Smooth muscle cell (in vitro differentiated cells): ENCODE results near the gene ABCD1. TPM values are rescaled to one million over a fixed set of nuclear protein-coding genes. Genes with fewer than 3 reads are reported as not detected.
"Not testable (repeated sequence)": the region's sequence is repeated elsewhere in the genome, so short reads cannot be mapped to it uniquely, and the experiment has no call there.

Experiments used
- DNase-seq: peaks from one replicate; lab custom pipeline; 2025; ENCODE audit not compliant: unreplicated experiment; lab: John Stamatoyannopoulos, UW
- H2AFZ ChIP-seq: fragments of 200-600 bp; sonication (generic); 2 replicates; pipeline ENCODE4 v1.6.0; 2016; ENCODE audit warnings: antibody characterized with exemption, low read depth, mild to moderate bottlenecking
- H3F3A ChIP-seq: fragments of 200-600 bp; sonication (generic); 2 replicates; pipeline ENCODE4 v1.6.0; 2017; ENCODE audit warnings: antibody characterized with exemption, low read depth
- H3K27ac ChIP-seq: fragments of 200-600 bp; sonication (generic); 2 replicates; pipeline ENCODE4 v1.5.1; 2016; ENCODE audit warnings: low read depth, mild to moderate bottlenecking
- H3K27me3 ChIP-seq: fragments of 200-600 bp; sonication (generic); 2 replicates; pipeline ENCODE4 v1.6.1; 2016; ENCODE audit warnings: low read depth, mild to moderate bottlenecking
- H3K36me3 ChIP-seq: fragments of 200-600 bp; sonication (generic); 2 replicates; pipeline ENCODE4 v1.5.1; 2016; ENCODE audit warnings: low read depth
- H3K4me1 ChIP-seq: fragments of 200-600 bp; sonication (generic); 2 replicates; pipeline ENCODE4 v1.5.1; 2016; ENCODE audit warnings: low read depth
- H3K4me2 ChIP-seq: fragments of 200-600 bp; sonication (generic); 2 replicates; pipeline ENCODE4 v1.6.0; 2016; ENCODE audit warnings: mild to moderate bottlenecking
- H3K4me3 ChIP-seq: fragments of 200-600 bp; sonication (generic); 2 replicates; pipeline ENCODE4 v1.5.1; 2016; ENCODE audit warnings: mild to moderate bottlenecking
- H3K79me2 ChIP-seq: fragments of 200-600 bp; sonication (generic); 2 replicates; pipeline ENCODE4 v1.6.0; 2016; ENCODE audit warnings: low read depth, mild to moderate bottlenecking
- H3K9ac ChIP-seq: fragments of 200-600 bp; sonication (generic); 2 replicates; pipeline ENCODE4 v1.6.0; 2016; ENCODE audit warnings: low read depth
- H3K9me3 ChIP-seq: fragments of 200-600 bp; sonication (generic); replicated peaks from 2 replicates; pipeline ENCODE4 v1.5.1; 2016; ENCODE audit warnings: low read depth
- H4K20me1 ChIP-seq: fragments of 200-600 bp; sonication (generic); 2 replicates; pipeline ENCODE4 v1.6.0; 2016; ENCODE audit warnings: low read depth
- WGBS: methylation state at CpG from one replicate; pipeline ENCODE4 v1.1.7; 2016; ENCODE audit warnings: low lambda C conversion rate; 5-methylcytosine and 5-hydroxymethylcytosine counted together
- polyA plus RNA-seq: library from polyadenylated mRNA; unstranded; fragments of >200 nt; fragmentation: Nextera tagmentation; extraction: Ambion mirVana; gene quantifications from 2 replicates; pipeline ENCODE4 v1.2.1, GENCODE V29; 2016
- total RNA-seq: library from RNA; depleted of rRNA; stranded (reverse); fragments of >200 nt; gene quantifications from 2 replicates; pipeline ENCODE4 v1.2.3, GENCODE V29; 2014
- TF ChIP-seq, protein P1 (sequence below): fragments of 200-600 bp; sonication (generic); IDR thresholded peaks from 2 replicates; pipeline ENCODE4 v1.5.1; 2017; ENCODE audit warnings: borderline replicate concordance, mild to moderate bottlenecking, antibody characterized with exemption; ENCODE audit not compliant: insufficient read depth, poor library complexity, severe bottlenecking

The ABCD1 gene
- total and polyA plus RNA-seq, 2 experiments from 2014 or later: 6.2 to 10.9 TPM

DNA sequence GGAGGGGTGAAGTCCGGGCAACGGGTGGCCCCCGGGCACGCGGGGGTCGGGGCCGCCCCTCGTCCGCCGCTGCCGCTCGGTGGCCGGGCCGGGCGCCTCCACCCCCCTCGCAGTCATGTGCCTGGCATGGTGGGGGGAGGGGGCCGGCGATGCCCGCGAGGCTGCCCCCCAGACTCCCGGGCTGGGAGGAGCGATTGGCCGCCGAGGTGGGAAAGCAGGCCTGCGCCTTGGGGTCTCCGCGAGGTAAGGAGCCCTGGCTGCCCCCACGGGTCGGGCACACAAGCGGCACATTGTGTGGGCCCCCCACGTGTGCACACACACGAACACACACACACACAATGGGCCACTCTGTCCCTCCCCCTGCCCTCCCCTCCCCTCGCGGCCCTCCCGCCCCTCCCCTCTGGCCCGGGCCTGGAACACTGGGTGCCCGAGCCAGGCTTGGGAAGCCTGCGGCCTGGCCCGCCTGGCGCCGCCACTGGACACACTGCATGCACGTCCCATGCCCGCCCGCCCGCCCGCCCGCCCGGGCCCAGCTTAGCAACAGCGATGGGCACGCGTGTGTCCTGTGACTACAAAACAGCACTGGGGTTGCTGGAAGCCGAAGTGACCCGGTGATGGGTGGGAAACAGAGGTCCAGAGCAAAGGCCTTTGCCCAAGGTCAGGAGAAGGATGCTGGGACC lies 35.6 kb upstream of the ABCD1 start:
- 71% methylated on average over 22 of the region's 53 CpGs for WGBS
- TF ChIP-seq, protein P1, sequence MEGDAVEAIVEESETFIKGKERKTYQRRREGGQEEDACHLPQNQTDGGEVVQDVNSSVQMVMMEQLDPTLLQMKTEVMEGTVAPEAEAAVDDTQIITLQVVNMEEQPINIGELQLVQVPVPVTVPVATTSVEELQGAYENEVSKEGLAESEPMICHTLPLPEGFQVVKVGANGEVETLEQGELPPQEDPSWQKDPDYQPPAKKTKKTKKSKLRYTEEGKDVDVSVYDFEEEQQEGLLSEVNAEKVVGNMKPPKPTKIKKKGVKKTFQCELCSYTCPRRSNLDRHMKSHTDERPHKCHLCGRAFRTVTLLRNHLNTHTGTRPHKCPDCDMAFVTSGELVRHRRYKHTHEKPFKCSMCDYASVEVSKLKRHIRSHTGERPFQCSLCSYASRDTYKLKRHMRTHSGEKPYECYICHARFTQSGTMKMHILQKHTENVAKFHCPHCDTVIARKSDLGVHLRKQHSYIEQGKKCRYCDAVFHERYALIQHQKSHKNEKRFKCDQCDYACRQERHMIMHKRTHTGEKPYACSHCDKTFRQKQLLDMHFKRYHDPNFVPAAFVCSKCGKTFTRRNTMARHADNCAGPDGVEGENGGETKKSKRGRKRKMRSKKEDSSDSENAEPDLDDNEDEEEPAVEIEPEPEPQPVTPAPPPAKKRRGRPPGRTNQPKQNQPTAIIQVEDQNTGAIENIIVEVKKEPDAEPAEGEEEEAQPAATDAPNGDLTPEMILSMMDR: no peak
- DNase-seq: no peak
- H3K9me3 ChIP-seq: no peaks in the 10 kb centered on the region
- no peak overlapping the region for H3K9ac ChIP-seq
- H3K27me3 ChIP-seq: no peaks in the 10 kb centered on the region
- no peaks in the 10 kb centered on the region for H3K36me3 ChIP-seq
- no peak overlapping the region for H2AFZ ChIP-seq
- peak overlapping the region; percentile 54 for H3K4me3 ChIP-seq
- no peak overlapping the region for H3K27ac ChIP-seq
- peaks cover 27% of the 10 kb centered on the region for H4K20me1 ChIP-seq
- H3K79me2 ChIP-seq: no peaks in the 10 kb centered on the region
- peak overlapping the region; percentile 81 for H3K4me2 ChIP-seq
- no peaks in the 10 kb centered on the region for H3F3A ChIP-seq
- no peaks in the 10 kb centered on the region for H3K4me1 ChIP-seq

DNA sequence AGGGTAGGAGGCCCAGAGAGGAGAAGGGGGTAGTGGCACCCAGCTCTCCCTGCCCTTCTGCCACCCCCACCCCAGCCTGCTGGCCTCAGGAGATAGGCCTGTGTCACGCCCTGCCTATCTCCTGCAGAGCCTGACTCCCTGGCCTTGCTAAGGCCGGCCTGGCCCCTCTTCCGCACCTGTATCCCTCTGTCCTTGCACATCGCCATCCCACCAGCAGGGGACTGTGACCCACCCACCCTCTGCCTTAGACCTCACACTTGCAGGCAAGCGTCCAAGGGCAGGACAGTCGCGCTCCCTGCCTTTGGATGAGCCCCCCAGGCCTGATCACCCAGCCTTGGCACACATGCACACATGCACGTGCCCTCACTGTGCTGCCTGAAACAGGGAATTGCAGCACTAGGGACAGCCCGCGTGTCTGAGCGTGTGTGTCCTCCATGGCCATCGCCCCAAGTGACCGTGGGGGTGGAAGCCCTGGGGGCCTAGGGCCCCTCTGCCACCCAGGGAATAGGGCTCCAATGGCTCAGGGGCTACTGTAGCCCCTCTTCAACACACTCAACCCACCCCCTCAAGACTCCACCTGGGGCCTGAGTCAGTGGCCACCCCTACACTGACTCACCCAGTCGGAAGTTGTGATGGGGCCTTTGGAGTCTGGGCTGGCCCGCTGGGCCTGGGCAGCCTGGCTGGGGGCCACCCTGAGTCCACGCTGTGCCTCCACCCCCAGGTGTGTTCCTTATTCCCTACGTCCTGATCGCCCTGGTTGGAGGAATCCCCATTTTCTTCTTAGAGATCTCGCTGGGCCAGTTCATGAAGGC lies 34.8 kb upstream of the ABCD1 start:
- no peaks in the 10 kb centered on the region for H3K27me3 ChIP-seq
- no peak overlapping the region for H3K27ac ChIP-seq
- H3K79me2 ChIP-seq: no peaks in the 10 kb centered on the region
- H3K4me1 ChIP-seq: no peaks in the 10 kb centered on the region
- H2AFZ ChIP-seq: no peak overlapping the region
- 79% methylated on average over 19 of the region's 19 CpGs for WGBS
- TF ChIP-seq, protein P1: no peak
- H3K9ac ChIP-seq: no peak overlapping the region
- DNase-seq: no peak
- H3K36me3 ChIP-seq: no peaks in the 10 kb centered on the region
- H4K20me1 ChIP-seq: peaks cover 27% of the 10 kb centered on the region
- H3K4me2 ChIP-seq: peak overlapping the region; percentile 81
- H3K4me3 ChIP-seq: peak overlapping the region; percentile 54
- H3F3A ChIP-seq: no peaks in the 10 kb centered on the region
- no peaks in the 10 kb centered on the region for H3K9me3 ChIP-seq

GRCh38 chrX:153690466-153690865 lies 34.2 kb upstream of the ABCD1 start:
- TF ChIP-seq, protein P1: no peak
- no peak overlapping the region for H2AFZ ChIP-seq

GRCh38 chrX:153691032-153691827 lies 33.4 kb upstream of the ABCD1 start:
- H3K79me2 ChIP-seq, H3K27ac ChIP-seq, H3K4me1 ChIP-seq, H3K4me2 ChIP-seq, H3K9me3 ChIP-seq, H2AFZ ChIP-seq, H3K36me3 ChIP-seq, H3K27me3 ChIP-seq, H3K9ac ChIP-seq, DNase-seq, H3F3A ChIP-seq, H3K4me3 ChIP-seq: not testable (repeated sequence)
- WGBS: 89% methylated on average over 15 of the region's 21 CpGs
- peaks cover 27% of the 10 kb centered on the region for H4K20me1 ChIP-seq

More at GRCh38 chrX:153690466-153690865, 34.2 kb upstream of the ABCD1 start:
- Histone ChIP-seq H3F3A (no peaks in the 10 kb centered on the region), H3K9ac (no peak overlapping the region), H3K4me1 (no peaks in the 10 kb centered on the region), H3K79me2 (no peaks in the 10 kb centered on the region), H3K4me2 (peak overlapping the region; percentile 81), H4K20me1 (peaks cover 27% of the 10 kb centered on the region), H3K27me3 (no peaks in the 10 kb centered on the region), H3K36me3 (no peaks in the 10 kb centered on the region), H3K27ac (no peak overlapping the region), H3K4me3 (no peak overlapping the region), H3K9me3 (no peaks in the 10 kb centered on the region)
- WGBS: 91% methylated on average over 14 of the region's 14 CpGs
- no peak for DNase-seq
